ENCODE data around the gene ERCC4.

- TF ChIP-seq CTCF (IDR thresholded peaks at IDR 0.05) (no peak), ZFX (IDR thresholded peaks at IDR 0.05; ENCODE audit: borderline replicate concordance) (no peak)
Measured at GRCh38 chr16:13909872-13910303, 10.1 kb upstream of the ERCC4 start.

All from 22Rv1 (cell line).